Liver (tissue), 4 donors: ENCODE data around the gene ACTRT2. TPM values are rescaled to one million over a fixed set of nuclear protein-coding genes. Genes with fewer than 3 reads are reported as not detected.

Experiments
- polyA plus RNA-seq, 2 donors: library from polyadenylated mRNA; stranded (reverse) in 1 of 2; unstranded in 1 of 2; fragments of 200-250 nt in 1 of 2; fragments of >200 nt in 1 of 2; fragmentation: Nextera tagmentation in 1 of 2; extraction: Ambion mirVana in 1 of 2; gene quantifications; one replicate each; pipeline versions ENCODE4 v1.2.1 to v1.2.3, GENCODE V29; 2013 to 2015
- total RNA-seq, 2 donors: library from RNA; depleted of rRNA; stranded (reverse); fragments of >200 nt; gene quantifications; one replicate each; pipeline ENCODE4 v1.2.3, GENCODE V29; 2014
- donor health status: healthy.
- donor health status: healthy.
- donor health status: healthy.

ACTRT2 gene
- total and polyA plus RNA-seq, 4 donors: not detected

Other genes with a start within 250 kb of the ACTRT2 start
- under 1 TPM in 1 of 2 donors, not detected in 1; 0.25 TPM for gene TTC34, start 219.8 kb upstream of the ACTRT2 start, total RNA-seq
- under 1 TPM; 0.01 to 0.08 TPM for gene TTC34, start 219.8 kb upstream of the ACTRT2 start, polyA plus RNA-seq
- under 1 TPM; 0.05 to 0.67 TPM for gene PRDM16, start 47.7 kb downstream of the ACTRT2 start, total RNA-seq
- gene PRDM16, start 47.7 kb downstream of the ACTRT2 start, polyA plus RNA-seq: under 1 TPM; 0.14 to 0.25 TPM